DOHH2 (cell line): ENCODE results near the gene FUT6.
"Not testable (repeated sequence)": the region's sequence is repeated elsewhere in the genome, so short reads cannot be mapped to it uniquely, and the experiment has no call there.

Experiments used
- H3F3A ChIP-seq: fragments of 200-600 bp; sonication (generic), shearing (Covaris generic); 2 replicates; pipeline ENCODE4 v1.6.0; 2016; ENCODE audit warnings: antibody characterized with exemption, mild to moderate bottlenecking; ENCODE audit not compliant: control insufficient read depth, insufficient read depth
- H3K27ac ChIP-seq: fragments of 200-600 bp; sonication (generic); 2 replicates; pipeline ENCODE4 v1.5.1; 2014; ENCODE audit warnings: low read depth, mild to moderate bottlenecking, low read length, moderate library complexity
- H3K27me3 ChIP-seq: fragments of 200-600 bp; sonication (generic); 2 replicates; pipeline ENCODE4 v1.6.1; 2014; ENCODE audit warnings: mild to moderate bottlenecking, low read length, mixed read lengths; ENCODE audit not compliant: control insufficient read depth
- H3K36me3 ChIP-seq: fragments of 200-600 bp; sonication (generic); 2 replicates; pipeline ENCODE4 v1.6.1; 2014; ENCODE audit warnings: mild to moderate bottlenecking, low read length, moderate library complexity, mixed read lengths; ENCODE audit not compliant: control insufficient read depth
- H3K4me1 ChIP-seq: fragments of 200-600 bp; sonication (generic); 2 replicates; pipeline ENCODE4 v1.6.1; 2014; ENCODE audit warnings: mild to moderate bottlenecking, low read length, mixed read lengths; ENCODE audit not compliant: control insufficient read depth
- H3K4me2 ChIP-seq: fragments of 200-600 bp; sonication (generic); 2 replicates; pipeline ENCODE4 v1.6.0; 2014; ENCODE audit warnings: mild to moderate bottlenecking, low read length, moderate library complexity
- H3K4me3 ChIP-seq: fragments of 200-600 bp; sonication (generic); 2 replicates; pipeline ENCODE4 v1.5.1; 2014; ENCODE audit warnings: mild to moderate bottlenecking, low read length, mixed read lengths
- H3K79me2 ChIP-seq: fragments of 200-600 bp; sonication (generic); 2 replicates; pipeline ENCODE4 v1.6.1; 2014; ENCODE audit warnings: mild to moderate bottlenecking, low read length, mixed read lengths; ENCODE audit not compliant: control insufficient read depth
- H3K9me2 ChIP-seq: fragments of 200-600 bp; sonication (generic); replicated peaks from 2 replicates; pipeline ENCODE4 v1.6.1; 2014; ENCODE audit warnings: mild to moderate bottlenecking, low read length, mixed read lengths; ENCODE audit not compliant: control insufficient read depth
- H3K9me3 ChIP-seq: fragments of 200-600 bp; sonication (generic); 2 replicates; pipeline ENCODE4 v1.6.1; 2014; ENCODE audit warnings: antibody characterized with exemption, low read length, mixed read lengths; ENCODE audit not compliant: control insufficient read depth, insufficient read depth
- H4K20me1 ChIP-seq: fragments of 200-600 bp; sonication (generic); 2 replicates; pipeline ENCODE4 v1.6.0; 2014; ENCODE audit warnings: low read depth, mild to moderate bottlenecking, antibody characterized with exemption, low read length, moderate library complexity; ENCODE audit not compliant: control insufficient read depth, insufficient read depth
- CTCF ChIP-seq: fragments of 200-600 bp; sonication (generic); IDR thresholded peaks from one replicate; pipeline ENCODE4 v1.5.1; 2014; ENCODE audit warnings: antibody characterized with exemption, mild to moderate bottlenecking, low read depth, low read length; ENCODE audit not compliant: poor library complexity, severe bottlenecking
- EZH2phosphoT487 ChIP-seq: fragments of 200-600 bp; sonication (generic); IDR thresholded peaks from 2 replicates; pipeline ENCODE4 v1.6.1; 2017; ENCODE audit warnings: borderline replicate concordance, mild to moderate bottlenecking, antibody characterized with exemption, low read length, moderate library complexity, mixed read lengths

Gene FUT6

GRCh38 chr19:5877427-5877826 lies 37.9 kb upstream of the FUT6 start:
- Histone ChIP-seq H3K27ac (no peak overlapping the region), H3K4me3 (no peak overlapping the region), H3K9me2 (no peaks in the 10 kb centered on the region), H3K36me3 (no peaks in the 10 kb centered on the region), H3K4me2 (no peak overlapping the region), H3F3A (no peaks in the 10 kb centered on the region), H4K20me1 (no peaks in the 10 kb centered on the region), H3K27me3 (no peaks in the 10 kb centered on the region), H3K4me1 (no peaks in the 10 kb centered on the region), H3K9me3 (no peaks in the 10 kb centered on the region), H3K79me2 (no peaks in the 10 kb centered on the region)
- TF ChIP-seq CTCF: no peak
- TF ChIP-seq EZH2phosphoT487: no peak

GRCh38 chr19:5874496-5874895 lies 35.0 kb upstream of the FUT6 start:
- not testable (repeated sequence) for H3K27ac ChIP-seq, H4K20me1 ChIP-seq, H3K79me2 ChIP-seq, H3K9me2 ChIP-seq, H3K4me3 ChIP-seq, H3K4me1 ChIP-seq, H3K27me3 ChIP-seq, H3F3A ChIP-seq, H3K36me3 ChIP-seq, H3K4me2 ChIP-seq, H3K9me3 ChIP-seq

GRCh38 chr19:5873617-5874199 lies 34.2 kb upstream of the FUT6 start:
- H3K4me3 ChIP-seq: no peak overlapping the region
- H3K79me2 ChIP-seq: no peaks in the 10 kb centered on the region
- H3K27ac ChIP-seq: no peak overlapping the region
- H3K36me3 ChIP-seq: no peaks in the 10 kb centered on the region
- no peaks in the 10 kb centered on the region for H3K4me1 ChIP-seq
- no peak overlapping the region for H3K4me2 ChIP-seq
- no peaks in the 10 kb centered on the region for H3K9me3 ChIP-seq
- no peaks in the 10 kb centered on the region for H3F3A ChIP-seq
- TF ChIP-seq CTCF (no peak), EZH2phosphoT487 (no peak)
- H3K27me3 ChIP-seq: no peaks in the 10 kb centered on the region
- H3K9me2 ChIP-seq: no peaks in the 10 kb centered on the region
- no peaks in the 10 kb centered on the region for H4K20me1 ChIP-seq

GRCh38 chr19:5870986-5871394 lies 31.5 kb upstream of the FUT6 start:
- Histone ChIP-seq H3K4me3 (no peak overlapping the region), H3K79me2 (no peaks in the 10 kb centered on the region), H3K27me3 (no peaks in the 10 kb centered on the region), H3K36me3 (no peaks in the 10 kb centered on the region), H3K9me3 (no peaks in the 10 kb centered on the region), H3K27ac (no peak overlapping the region), H3K4me1 (no peaks in the 10 kb centered on the region), H3K9me2 (no peaks in the 10 kb centered on the region), H3F3A (no peaks in the 10 kb centered on the region), H3K4me2 (no peak overlapping the region), H4K20me1 (no peaks in the 10 kb centered on the region)
- TF ChIP-seq EZH2phosphoT487 (no peak), CTCF (no peak)
